Right cardiac atrium (tissue), 5 donors: ENCODE measurements around the gene DLD. TPM values are rescaled to one million over a fixed set of nuclear protein-coding genes. Genes with fewer than 3 reads are reported as not detected.

Experiments
- ATAC-seq, 2 donors: fragments of 200-7000 bp; cut with Tn5 transposase; one replicate each; pipeline versions ENCODE4 v1.8.0 to v1.9.1; 2020; ENCODE audit warnings: moderate library complexity in 2 of 2, mild to moderate bottlenecking in 1 of 2
- DNase-seq, 3 donors: peaks; one replicate each; pipeline ENCODE4 v3.0.0-alpha.2; 2020
- H3K27ac ChIP-seq: one replicate; pipeline ENCODE4 v1.5.1; 2013; ENCODE audit warnings: mild to moderate bottlenecking, low read length, control low read depth, moderate library complexity
- H3K27me3 ChIP-seq: one replicate; pipeline ENCODE4 v1.6.1; 2013; ENCODE audit not compliant: control insufficient read depth, insufficient read depth
- H3K4me1 ChIP-seq: one replicate; pipeline ENCODE4 v1.6.1; 2013; ENCODE audit warnings: low read length; ENCODE audit not compliant: control insufficient read depth, insufficient read depth
- H3K4me3 ChIP-seq: one replicate; pipeline ENCODE4 v1.5.1; 2013; ENCODE audit warnings: low read length, control low read depth
- H3K9me3 ChIP-seq: one replicate; pipeline ENCODE4 v1.6.1; 2013; ENCODE audit warnings: low read length; ENCODE audit not compliant: control insufficient read depth
- WGBS: extraction: QIAGEN DNeasy Blood & Tissue Kit; methylation state at CpG from one replicate; pipeline ENCODE4 v1.1.7; 2013; 5-methylcytosine and 5-hydroxymethylcytosine counted together
- intact Hi-C, 4 donors: fragments of 100-400 bp; cut with DNase I; formaldehyde crosslinking; loops; one replicate each; pipeline versions ENCODE4 v1.11.0 to v1.14.0; 2022 to 2023
- polyA plus RNA-seq: library from polyadenylated mRNA; stranded (reverse); fragments of 200-250 nt; gene quantifications from one replicate; pipeline ENCODE4 v1.2.3, GENCODE V29; 2013
- total RNA-seq, 4 donors: library from RNA; stranded (reverse); fragmentation: NEBNext Ultra II Directional; extraction: Animal tissue kit (Norgen Biotek cat#: 25700); gene quantifications; one replicate each; pipeline ENCODE4 v1.2.1, GENCODE V29; 2021
- donor health status: healthy with polysubstance abuse.
- donor health status: DM: no; HTN: yes; CAD: no.
- donor health status: DM: no; HTN: no; CAD: no.
- donor health status: DM: no; HTN: yes; CAD: no; lungs with severe emphysema.
- donor health status: DM: yes; HTN: yes; CAD: no.

The DLD gene
- total and polyA plus RNA-seq, 5 donors: 112 to 162 (median 156) TPM

DNA sequence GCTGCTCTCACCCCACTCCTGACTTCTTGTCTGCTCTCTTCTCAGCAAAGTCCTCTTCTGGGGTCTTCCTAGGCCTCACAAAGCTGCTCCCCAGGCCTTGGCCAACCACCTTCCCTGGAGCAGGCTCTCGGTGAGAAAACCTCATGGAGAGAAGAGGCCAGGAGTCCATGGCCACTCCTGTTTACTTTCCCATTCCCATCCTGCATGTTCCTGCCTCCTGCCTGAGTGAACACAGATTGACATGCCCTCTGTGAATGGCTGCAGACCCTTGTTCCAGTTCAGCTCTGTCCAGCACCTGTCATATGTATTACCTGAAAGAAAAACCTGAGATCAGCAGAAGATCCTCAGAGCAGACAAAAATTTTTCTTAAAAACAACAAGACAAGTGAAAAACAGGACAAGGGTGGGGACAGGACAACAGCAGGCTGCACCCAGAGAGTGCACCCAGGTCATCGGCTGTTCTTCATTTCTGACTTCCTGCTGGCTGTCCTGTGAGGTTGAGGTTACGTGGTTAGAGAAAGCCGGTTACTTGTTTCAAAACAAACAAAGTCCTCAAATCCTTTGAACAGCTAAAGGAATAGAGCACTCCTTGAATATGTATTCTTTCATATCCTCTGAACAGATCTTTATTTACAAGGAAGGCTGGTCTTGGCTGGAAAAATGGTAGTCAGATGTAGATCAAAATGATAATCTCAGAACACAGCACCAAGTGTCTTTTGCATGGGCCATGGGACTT lies 34.0 kb upstream of the DLD start:
- ATAC-seq: no peak

DNA sequence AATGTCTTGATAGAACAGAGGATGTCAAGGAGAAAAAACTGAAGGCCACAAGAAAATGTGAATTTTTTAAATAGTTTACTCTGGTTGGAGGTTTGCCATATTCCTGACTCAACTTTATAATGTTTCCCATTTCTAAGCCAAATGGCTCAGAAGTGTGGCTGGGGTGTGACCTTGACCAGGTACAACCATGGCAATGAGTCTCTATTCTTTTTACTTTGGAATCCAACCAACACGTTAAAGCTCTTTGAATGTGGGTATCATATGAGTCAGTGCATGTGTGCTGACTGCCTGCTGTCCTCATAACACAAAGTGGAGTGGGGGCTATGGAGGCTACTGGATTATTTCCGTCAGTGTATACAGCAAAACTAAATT lies 33.5 kb upstream of the DLD start:
- Histone ChIP-seq H3K27me3 (no peaks in the 10 kb centered on the region), H3K27ac (no peak overlapping the region), H3K4me1 (no peaks in the 10 kb centered on the region), H3K4me3 (no peak overlapping the region), H3K9me3 (no peaks in the 10 kb centered on the region)
- DNase-seq (no peak), ATAC-seq (no peak)
- intact Hi-C loops: no loop called here
- 85% methylated on average over 2 of the region's 2 CpGs for WGBS

More for the DNA sequence above, 34.0 kb upstream of the DLD start:
- no peaks in the 10 kb centered on the region for H3K4me1 ChIP-seq
- no peaks in the 10 kb centered on the region for H3K9me3 ChIP-seq
- no peak for DNase-seq
- intact Hi-C loops: no loop called here
- H3K4me3 ChIP-seq: no peak overlapping the region
- H3K27ac ChIP-seq: no peak overlapping the region
- WGBS: 75% methylated on average over 4 of the region's 4 CpGs
- H3K27me3 ChIP-seq: no peaks in the 10 kb centered on the region

DNA sequence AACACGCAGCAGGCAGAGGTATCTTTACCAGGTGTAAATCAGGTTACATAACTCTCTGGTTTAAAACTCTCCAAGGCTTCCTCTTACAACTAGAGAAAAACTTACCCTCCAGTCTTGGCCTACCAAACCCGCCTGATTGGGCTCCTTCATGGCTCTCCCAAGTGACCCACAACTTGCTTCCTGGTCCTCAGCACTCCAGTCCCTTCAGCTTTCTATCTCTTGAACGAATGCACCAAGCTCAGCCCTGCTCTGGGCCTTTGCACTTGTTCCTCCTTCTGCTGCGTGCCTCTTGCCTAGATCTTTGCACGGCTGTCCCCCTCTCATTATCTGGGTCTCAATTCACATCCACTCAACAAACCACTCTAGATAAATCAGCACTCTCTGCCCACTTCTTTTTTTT lies 32.7 kb upstream of the DLD start:
- intact Hi-C loops: no loop called here
- ATAC-seq: no peak
- Histone ChIP-seq H3K4me1 (no peaks in the 10 kb centered on the region), H3K9me3 (no peaks in the 10 kb centered on the region), H3K27ac (no peak overlapping the region), H3K4me3 (no peak overlapping the region), H3K27me3 (no peaks in the 10 kb centered on the region)
- no peak for DNase-seq
- 75% methylated on average over 5 of the region's 5 CpGs for WGBS

GRCh38 chr7:107860279-107860961 lies 30.6 kb upstream of the DLD start:
- H3K27ac ChIP-seq: no peak overlapping the region
- no peaks in the 10 kb centered on the region for H3K9me3 ChIP-seq
- no peak overlapping the region for H3K4me3 ChIP-seq
- ATAC-seq: no peak
- no peak for DNase-seq
- no peaks in the 10 kb centered on the region for H3K27me3 ChIP-seq
- intact Hi-C loops: no loop called here
- 89% methylated on average over 9 of the region's 9 CpGs for WGBS
- no peaks in the 10 kb centered on the region for H3K4me1 ChIP-seq

- ATAC-seq: no peak
- Histone ChIP-seq H3K4me1 (no peaks in the 10 kb centered on the region), H3K9me3 (no peaks in the 10 kb centered on the region), H3K27ac (no peak overlapping the region), H3K27me3 (no peaks in the 10 kb centered on the region), H3K4me3 (no peak overlapping the region)
- no peak for DNase-seq
- 59% methylated on average over 6 of the region's 6 CpGs for WGBS
- intact Hi-C loops: no loop called here
These were observed 29.9 kb upstream of the DLD start for GRCh38 chr7:107860981-107861652.

- intact Hi-C loops: no loop called here
- WGBS: 88% methylated on average over 1 of the region's 1 CpG
These were observed 24.8 kb upstream of the DLD start for GRCh38 chr7:107865956-107866775.

GRCh38 chr7:107867858-107868466 lies 23.0 kb upstream of the DLD start:
- DNase-seq: no peak
- Histone ChIP-seq H3K4me1 (no peaks in the 10 kb centered on the region), H3K9me3 (no peaks in the 10 kb centered on the region), H3K4me3 (no peak overlapping the region), H3K27ac (no peak overlapping the region), H3K27me3 (no peaks in the 10 kb centered on the region)
- ATAC-seq: no peak
- intact Hi-C loops: no loop called here
- 81% methylated on average over 3 of the region's 3 CpGs for WGBS

More at GRCh38 chr7:107865956-107866775, 24.8 kb upstream of the DLD start:
- H3K27me3 ChIP-seq: no peaks in the 10 kb centered on the region
- no peak overlapping the region for H3K27ac ChIP-seq
- no peak overlapping the region for H3K4me3 ChIP-seq
- H3K9me3 ChIP-seq: no peaks in the 10 kb centered on the region
- no peaks in the 10 kb centered on the region for H3K4me1 ChIP-seq
- no peak for ATAC-seq
- DNase-seq: no peak

DNA sequence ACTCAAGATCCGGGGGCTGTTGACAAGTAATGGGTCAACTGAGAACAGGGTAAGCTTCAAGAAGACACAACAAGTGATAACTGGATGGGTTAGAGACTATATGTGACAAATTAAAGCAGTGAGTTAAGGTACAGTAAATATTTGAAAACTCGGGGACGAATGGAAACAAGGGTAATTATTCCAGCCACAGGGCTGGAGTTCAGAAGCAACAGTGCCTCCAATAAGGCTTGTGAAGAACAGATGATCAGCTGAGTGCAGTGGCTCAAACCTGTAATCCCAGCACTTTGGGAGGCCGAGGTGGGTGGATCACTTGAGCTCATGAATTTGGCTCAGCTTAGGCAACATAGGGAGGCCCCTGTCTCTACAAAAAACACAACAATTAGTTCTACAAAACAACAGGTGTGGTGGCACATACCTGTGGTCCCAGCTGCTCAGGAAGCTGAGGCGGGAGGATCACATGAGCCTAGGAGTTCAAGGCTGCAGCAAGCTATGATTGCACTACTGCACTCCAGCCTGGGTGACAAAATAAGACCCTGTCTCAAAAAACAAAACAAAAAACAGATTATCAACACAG lies 20.5 kb upstream of the DLD start:
- ATAC-seq (no peak), DNase-seq (no peak)
- Histone ChIP-seq H3K4me3 (no peak overlapping the region), H3K4me1 (no peaks in the 10 kb centered on the region), H3K27me3 (no peaks in the 10 kb centered on the region), H3K9me3 (no peaks in the 10 kb centered on the region), H3K27ac (no peak overlapping the region)
- 83% methylated on average over 5 of the region's 5 CpGs for WGBS
- intact Hi-C loops: loop anchor here in 3 of 4 donors (10.0 kb wide), 2 partner anchors 126 to 274 kb away; partner anchors contain the start of gene CBLL1 (in 2 of the 3)

GRCh38 chr7:107874111-107874510 lies 16.9 kb upstream of the DLD start:
- ATAC-seq (no peak), DNase-seq (no peak)
- 81% methylated on average over 2 of the region's 2 CpGs for WGBS
- intact Hi-C loops: loop anchor here in 3 of 4 donors (10.0 kb wide), 2 partner anchors 129 to 271 kb away; partner anchors contain the start of gene CBLL1 (in 2 of the 3)
- H3K4me3 ChIP-seq: no peak overlapping the region
- no peaks in the 10 kb centered on the region for H3K4me1 ChIP-seq
- H3K27ac ChIP-seq: no peak overlapping the region
- no peaks in the 10 kb centered on the region for H3K9me3 ChIP-seq
- no peaks in the 10 kb centered on the region for H3K27me3 ChIP-seq
